IPS-11a (cell line): ENCODE results near the gene LCP2.

ENCODE experiments used
- H3K4me3 ChIP-seq: one replicate; pipeline ENCODE4 v1.5.1; 2013; ENCODE audit warnings: low read depth, low read length, control low read depth

LCP2 gene

DNA sequence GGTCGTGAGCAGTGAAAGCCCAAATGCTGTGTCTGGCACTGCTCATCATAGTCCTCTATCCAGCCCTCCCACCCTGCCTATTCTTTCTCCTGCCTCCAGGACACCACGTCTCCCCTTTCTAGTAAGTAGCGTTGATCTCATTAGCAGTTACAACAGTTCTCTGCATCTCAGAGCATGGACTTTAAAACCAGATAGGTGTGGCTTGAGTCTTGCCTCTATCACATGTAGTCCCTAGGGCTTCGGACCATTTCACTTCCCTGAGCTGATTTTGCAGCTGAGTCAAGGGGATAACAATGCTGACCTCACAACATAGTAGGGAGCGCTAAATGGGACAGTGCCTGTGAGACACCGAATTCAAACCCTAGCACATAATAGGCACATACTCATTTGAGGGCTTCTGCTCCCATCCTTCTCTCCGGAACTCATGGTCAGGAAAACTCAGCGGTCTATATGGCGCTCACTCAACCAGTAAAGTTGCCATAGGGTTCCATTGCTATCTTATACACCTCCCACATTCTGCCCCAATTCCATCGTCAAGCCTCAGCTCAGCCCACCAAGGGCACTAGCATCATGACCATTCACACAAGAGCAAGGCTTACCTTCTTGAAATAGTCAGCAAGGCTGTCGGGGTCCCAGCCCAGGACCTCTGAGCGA, 515 bp downstream of the LCP2 start:
- H3K4me3 ChIP-seq, result no peak overlapping the region

DNA sequence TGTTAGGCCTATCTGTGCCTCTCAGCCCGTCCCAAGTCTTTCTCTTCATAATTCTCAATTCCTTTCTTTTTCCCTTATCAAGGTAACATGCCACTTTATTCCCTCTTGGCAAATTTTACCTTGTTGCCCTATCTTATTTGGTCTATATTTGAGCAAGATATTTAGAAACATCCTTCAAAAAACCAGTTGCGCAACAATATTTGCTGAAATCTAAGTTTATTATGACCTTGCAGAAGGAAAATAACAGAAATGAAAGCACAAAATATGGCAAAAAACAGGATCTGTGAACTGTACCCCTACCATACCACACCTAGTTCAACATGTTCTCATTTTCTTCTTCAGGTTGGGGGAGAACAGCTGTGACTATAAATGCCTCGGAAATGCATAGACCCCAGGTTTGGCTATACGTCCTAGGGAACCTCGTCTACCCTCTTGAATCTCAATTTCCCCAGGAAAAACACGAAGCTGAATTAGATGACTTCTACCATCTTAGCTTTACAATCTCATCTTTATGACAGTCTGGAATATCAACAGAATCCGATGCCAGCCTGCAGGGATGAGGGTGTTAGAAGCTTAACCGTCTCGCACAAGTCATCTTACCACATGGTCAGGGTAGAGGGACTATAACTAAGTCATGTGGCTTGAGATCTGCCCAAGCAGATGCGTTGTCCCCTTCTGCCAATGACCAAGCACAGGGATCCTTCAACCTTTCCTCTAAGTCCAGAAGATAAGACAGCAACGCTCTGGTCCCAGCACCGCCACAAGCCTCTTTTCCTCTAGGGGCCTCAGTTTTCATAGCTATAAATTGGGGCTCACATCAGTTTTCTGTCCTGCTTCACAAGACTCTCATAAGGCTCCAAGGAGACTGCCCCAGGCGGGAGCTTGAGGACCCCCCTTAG, 1.3 kb downstream of the LCP2 start:
- H3K4me3 ChIP-seq, result no peak overlapping the region

DNA sequence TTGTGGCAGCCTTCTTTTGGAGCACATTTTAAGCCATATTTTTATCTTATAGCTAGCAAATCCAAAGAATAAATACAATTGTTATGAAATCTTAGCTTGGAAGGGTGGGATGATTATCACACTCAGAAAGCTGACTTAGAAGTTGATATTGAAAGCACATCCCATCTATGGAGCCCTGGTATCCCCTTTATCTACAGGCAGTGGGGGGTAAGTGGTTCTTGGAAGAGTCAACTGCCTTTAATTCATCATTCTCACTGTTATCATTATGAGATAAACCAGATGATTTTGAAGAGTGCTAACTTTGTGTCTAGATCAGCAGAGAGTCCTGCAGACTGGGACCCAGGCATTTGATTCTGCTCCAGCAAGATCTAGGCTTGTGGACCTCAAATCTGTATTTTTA, 3.0 kb downstream of the LCP2 start:
- H3K4me3 ChIP-seq, result no peak overlapping the region

DNA sequence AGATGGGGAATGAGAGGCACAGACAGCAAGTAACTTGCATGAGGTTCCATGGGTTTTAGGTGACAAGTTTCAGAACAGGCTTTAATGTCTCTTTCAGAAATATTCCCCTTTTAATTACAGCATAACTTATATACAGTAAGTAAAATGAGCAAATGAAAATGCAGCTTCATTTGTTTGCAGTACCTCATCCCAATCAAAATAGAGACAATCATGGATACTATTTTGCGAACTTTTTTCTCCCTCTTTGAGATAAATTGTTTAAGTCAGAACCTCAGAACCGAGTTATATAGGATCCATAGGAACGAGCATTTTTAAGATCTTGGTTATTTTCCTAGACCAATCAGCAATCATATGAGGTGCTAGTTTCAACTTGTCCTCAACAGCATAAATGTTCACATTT, 3.5 kb downstream of the LCP2 start:
- no peak overlapping the region for H3K4me3 ChIP-seq

DNA sequence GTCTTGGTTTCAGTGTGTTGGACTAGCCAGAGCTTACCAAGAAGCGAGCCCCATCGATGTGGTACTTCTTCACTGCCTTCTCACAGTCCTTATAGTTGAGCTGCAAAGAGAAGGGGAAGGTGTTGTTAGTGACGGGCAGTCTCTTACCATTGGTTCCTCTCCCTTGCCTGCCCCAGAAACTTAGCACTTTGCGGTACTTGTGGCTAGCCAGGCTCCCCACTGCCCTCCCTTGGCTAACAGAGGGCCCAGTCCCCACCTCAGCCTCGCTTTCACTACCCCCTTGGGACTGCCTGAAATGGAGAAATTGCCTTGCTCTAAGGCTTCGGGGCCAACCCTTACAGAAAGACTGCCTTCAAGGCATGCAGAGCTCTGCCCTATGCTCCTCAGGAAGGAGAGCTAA, 4.3 kb downstream of the LCP2 start:
- no peak overlapping the region for H3K4me3 ChIP-seq

DNA sequence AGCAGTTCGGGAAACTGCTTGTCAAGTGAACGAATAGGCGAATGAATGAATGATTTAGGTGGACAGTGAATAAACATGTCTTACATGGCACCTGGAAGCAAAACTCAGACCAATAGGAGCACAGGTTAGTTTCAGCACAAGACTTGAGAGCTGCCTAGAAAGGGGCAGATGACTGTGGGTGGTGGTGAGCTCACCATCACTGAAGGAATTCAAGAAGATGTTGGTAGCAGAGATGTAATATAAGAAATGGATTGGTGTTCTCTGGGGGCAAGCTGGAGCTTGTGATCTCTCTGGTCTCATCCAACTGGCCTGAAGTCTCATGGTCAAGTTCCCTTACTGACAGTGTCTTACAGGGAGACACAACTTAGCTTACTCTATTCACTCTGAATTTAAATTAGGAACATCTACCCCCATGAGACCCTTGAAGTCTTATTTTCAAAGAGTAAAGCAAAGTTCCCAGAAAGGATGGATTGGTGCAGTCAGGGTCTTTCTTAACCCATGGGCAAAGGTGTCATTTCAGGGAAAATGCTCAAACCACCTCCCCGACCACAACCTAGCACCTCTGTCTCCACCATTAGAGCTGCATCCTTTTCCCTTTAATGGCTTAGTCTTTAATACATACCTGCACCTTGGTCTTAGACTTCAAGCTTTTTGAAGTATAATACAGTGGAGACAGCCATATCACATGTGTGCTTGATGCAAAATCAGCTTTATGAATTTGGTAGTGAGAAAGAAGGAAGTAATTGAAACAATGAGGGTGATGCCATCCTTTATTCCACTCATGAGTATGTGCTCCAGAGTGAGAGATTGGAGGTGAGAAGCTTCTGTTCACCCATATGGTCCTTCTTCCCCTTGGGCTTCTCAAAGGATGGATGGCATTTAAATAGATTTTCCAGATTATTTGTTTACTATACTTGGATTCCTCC, 5.1 kb downstream of the LCP2 start:
- H3K4me3 ChIP-seq, result no peak overlapping the region

DNA sequence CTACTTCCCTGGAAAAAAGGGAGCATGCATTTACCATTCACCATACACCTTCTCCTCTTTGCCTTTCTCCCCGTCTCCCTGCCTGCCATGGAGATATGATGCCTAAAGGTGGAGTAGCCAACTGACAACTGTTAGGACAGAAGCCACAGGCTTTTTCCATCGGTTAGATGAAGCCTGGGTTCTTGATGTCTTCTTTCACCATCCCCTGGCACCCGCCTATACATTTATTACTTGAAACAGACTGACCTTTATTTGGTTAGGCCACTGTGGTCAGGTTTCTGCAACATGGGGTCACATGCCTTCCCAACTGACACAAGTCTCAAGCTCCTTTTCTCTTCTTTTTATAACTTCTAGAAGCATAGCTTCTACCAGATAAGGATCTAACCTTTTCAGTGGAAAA, 7.1 kb downstream of the LCP2 start:
- H3K4me3 ChIP-seq, result no peak overlapping the region

DNA sequence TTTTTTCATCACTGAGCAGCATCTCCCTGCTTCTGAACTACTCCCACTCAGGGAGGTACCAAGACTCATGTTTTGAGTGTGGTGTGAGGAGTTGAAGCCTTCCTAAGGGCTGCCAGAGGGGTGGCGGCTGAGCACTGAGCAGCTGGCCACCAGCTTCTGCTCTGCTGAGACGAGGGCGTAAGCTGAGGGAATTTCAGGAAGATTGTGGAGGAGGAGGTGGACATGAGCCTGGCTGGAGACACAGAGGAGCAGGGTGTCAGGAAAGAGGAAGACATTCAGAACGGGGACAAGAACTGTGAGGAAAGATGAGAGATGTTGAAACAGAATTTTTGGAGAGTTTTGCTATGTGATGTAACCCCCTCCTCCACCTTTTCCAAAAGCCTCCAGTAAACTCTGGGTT, 7.8 kb downstream of the LCP2 start:
- no peak overlapping the region for H3K4me3 ChIP-seq

DNA sequence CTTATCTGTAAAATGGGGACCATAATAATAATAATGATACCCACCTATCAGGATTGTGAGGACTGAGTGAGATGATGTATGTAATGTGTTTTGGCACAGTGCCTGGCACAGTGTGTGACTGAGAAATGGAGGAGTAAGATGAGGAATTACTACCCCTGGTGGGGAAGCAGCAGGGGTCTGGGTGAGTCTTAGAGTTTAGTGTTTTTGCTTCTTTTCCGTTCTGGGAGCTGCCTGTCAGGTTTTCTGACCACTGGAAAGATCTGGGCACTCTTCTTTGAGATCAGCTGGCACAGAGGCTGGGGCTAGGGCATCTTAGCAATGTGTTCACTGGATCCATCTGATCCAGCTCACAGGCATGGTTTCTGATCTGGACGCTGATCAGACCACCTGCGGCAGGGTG, 8.5 kb downstream of the LCP2 start:
- H3K4me3 ChIP-seq, result no peak overlapping the region

DNA sequence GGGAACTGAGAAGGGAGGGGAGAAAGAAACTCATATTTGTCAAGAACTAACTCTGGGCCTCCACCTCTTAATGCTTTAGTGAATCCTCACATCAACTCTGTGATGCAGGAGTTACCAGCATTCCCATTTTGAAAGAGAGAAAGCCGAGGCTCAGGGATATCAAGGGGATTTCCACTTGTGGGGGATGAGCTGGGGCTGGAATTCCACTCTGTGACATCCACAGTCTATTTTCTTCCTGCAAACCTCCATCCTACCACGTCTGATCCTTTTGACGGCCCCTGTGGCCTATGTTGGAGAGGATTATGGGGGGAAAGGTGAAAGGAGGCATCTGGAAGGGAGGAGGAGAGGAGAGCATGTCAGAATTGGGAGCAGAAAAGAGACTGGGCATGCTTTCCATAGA, 9.0 kb downstream of the LCP2 start:
- no peak overlapping the region for H3K4me3 ChIP-seq

DNA sequence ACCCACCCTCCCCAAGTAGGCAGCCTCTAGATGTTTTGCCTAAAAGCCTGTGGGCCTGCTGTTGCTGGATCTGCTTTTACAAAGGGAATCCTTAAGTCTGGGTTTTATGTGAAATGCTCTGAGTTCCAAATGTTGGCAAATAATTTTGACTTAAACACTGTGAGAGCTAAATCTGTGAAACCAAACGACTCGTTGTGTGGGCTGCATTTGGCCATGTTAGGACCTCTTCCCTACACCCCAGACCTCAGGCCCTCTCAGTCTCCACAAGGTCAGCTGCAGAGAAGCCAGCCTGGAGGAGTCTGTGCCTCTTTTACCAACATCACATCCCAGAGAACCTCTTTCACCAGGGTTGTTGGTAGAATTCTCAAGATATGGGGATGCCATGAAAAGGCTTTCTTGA, 9.4 kb downstream of the LCP2 start:
- H3K4me3 ChIP-seq, result no peak overlapping the region

DNA sequence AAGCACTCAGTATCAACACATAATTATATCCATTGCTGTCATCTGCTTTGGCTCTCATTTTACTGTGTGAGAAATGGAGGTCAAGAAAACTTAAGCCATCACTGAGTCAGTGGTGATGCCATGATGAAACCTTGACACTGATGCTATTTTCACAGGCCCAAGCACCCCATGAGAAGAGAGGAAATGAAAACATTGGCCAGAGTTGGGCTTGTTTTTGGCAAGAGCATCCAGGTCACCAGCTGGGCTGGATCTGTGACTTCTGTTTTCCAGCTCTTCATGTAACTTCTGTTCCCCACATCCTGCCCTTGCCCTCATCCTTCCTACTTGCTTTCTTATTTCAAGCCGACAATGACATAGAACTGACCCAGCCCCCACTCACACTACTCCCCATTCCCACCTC, 10.0 kb downstream of the LCP2 start:
- no peak overlapping the region for H3K4me3 ChIP-seq

DNA sequence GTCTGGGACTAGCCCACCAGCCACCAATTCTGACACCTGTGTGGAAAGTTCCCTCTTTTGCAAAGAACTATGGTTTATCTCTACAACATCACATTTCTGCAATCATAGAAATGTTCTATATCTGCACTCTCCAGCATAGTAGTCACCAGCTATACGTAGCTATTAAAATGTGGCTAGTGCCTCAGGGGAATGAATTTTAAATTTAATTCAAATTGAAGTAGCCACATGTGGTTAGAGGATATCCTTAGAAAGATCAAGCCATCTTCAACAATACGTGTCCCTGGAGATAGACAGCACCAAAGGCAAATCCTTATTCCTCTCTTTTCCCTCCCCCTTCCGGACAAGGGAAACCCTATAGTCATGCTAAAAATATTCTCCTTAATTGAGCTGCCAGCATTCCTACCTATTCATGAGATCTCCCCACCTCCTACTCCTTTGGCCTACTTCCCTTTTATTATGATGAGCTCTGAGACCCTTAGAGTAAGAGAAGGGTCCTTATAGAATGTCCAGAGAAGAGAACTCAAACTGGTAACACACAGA, 11.1 kb downstream of the LCP2 start:
- no peak overlapping the region for H3K4me3 ChIP-seq

DNA sequence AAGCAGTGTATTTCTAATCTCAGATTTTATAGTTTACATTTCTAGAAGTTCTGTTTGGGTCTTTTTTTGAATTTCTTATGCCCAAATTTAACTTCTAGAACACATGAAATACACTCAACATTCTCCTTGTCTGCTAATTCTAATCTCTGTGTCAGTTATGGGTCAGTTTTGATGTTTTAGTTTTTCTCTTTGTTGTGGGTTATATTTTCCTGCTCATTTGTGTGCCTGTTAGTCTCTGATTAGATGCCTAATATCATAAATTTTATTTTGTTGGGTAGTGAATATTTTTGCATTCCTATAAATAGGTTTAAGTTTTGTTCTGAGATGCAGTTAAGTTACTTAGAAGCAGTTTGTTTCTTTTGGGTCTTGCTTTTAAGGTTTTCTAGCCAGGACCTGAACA, 12.4 kb downstream of the LCP2 start:
- H3K4me3 ChIP-seq, result no peak overlapping the region

DNA sequence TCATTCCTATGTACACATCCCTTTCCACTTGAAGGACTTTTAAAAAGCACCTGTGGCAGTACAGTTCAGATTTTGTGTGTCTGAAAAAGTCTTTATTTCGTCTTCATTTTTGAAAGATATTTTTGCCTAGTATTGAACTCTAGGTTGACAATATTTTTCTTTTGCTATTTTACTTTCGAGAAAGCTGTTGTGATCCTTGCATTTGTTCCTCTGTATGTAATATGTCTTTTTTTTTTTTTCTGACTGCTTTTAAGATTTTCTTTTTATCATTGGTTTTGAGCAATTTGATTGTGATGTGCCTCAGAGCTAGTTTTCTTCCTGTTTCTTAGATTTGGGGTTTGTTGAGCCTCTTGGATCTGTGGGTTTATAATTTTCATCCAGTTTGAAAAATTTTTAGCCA, 13.3 kb downstream of the LCP2 start:
- H3K4me3 ChIP-seq, result no peak overlapping the region

DNA sequence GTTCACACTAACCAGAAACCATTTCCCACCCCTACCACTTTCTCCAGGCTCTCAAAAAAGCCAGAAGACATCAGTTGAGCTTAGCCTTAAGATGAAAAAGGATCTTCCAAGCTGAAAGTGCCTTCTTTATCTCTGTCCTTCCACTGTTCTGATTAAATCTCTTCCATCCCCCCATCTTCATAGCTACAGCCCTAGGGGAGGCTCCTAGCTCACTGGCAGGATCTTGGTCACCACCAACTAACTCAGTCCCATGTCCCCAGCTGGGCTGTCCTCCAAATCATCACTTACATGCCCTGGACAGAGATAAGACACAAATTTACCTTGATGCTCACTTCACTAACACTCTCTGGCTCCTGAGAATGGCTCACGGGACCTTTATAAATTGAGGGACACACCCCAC, 14.3 kb downstream of the LCP2 start:
- H3K4me3 ChIP-seq, result no peak overlapping the region

DNA sequence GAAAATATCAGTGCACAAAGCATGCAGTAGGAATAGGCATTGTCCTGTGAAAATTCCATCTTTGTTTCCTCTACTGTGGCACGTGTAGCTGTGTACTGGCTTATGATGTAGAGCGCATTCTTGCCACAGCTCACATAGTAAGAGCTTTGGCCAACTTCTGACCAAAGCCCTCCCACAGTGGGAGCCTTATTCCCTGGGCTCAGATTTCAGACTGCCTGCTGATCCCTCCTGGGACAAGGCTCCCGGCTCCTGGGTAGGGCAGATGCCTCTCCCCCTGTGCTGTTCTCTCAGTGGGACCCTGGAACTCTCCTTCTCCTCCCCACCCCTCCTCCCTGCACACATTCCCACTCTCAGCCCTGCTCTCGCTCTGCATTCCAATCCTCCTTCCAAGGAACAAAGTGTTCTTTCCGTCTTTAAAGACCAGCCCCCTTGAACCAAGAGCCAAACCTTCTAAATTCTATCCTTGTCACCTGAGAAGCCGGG, 17.5 kb downstream of the LCP2 start:
- no peak overlapping the region for H3K4me3 ChIP-seq

DNA sequence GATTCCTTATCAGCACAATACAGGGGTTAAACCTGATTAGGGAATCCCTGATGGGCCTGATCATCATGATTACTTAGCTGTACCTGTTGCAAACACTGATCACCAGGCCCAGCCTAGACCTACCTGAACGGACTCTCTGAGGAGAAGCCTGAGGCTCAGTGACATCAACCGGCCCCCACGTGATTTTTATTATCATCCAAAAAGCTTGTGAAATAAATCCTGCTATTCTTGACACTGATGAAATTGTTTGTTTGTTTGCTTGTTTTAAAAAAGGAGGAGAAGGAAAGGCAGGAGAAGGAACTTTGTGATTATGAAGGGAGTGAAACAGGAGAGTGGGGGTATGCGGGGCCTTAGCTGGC, 18.1 kb downstream of the LCP2 start:
- no peak overlapping the region for H3K4me3 ChIP-seq

DNA sequence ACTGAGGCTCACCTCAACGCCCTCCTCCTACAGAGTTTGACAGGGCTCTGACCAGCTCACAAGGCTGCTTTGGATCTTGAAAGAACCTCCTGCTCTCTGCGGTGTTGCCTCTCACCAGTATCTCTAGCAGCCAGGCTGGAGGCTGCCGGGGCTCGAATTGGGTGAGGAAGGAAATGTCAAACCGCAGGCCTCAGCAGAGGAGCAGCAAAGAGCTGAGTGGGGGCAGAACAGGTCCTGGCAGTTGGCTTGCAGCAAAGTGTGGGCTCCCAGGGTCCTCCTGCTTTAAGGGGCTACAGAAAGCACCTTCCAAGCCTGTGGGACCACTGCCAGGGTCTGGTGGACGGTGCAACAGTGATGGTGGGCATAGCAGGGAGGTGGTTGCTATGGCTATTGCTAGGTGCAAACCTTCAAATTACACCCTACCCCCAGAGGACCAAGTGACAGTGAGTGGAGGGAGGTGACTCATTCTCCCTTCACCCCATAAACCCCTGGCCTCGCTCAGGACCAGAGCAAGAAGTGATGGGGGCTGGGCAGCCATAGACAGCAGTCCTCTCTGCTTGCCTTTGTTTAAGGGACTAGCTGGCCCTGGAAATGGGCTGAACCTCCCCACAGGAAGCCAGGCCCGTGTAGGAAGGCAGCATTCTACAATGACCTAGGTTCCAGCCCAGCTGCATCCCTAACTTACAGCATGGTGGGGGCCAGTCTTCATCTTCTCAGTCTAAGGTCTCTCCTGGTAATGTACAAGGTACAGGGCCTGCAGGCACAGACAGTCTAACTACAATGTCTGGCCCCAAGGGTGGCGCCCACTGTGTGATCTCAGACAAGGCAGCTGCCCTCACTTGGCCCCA, 18.7 kb downstream of the LCP2 start:
- H3K4me3 ChIP-seq, result no peak overlapping the region

DNA sequence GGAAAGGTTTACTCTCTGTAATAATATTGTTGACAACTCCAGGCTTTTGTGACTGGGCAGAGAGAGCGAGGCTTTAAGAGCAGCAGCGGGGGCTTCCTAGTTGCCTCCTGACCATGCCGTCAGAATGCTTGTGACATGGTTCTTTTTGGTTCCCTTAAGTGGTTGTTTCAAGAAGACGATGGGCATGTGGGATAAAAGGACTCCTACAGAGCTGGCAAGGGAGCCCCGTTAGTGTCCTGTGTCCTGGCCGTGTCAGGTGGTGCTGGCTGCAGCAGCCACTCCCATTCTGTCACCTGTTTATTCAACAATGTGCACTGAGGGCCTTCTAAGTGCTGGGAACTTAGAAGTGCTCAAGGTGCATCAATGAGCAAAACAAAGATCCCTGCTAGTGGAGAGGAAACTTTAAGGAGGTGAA, 19.7 kb downstream of the LCP2 start:
- no peak overlapping the region for H3K4me3 ChIP-seq
